ENCODE data around the gene BICDL2. TPM values are rescaled to one million over a fixed set of nuclear protein-coding genes. Genes with fewer than 3 reads are reported as not detected.

Gene BICDL2
- polyA plus RNA-seq, 3 donors: not detected

DNA sequence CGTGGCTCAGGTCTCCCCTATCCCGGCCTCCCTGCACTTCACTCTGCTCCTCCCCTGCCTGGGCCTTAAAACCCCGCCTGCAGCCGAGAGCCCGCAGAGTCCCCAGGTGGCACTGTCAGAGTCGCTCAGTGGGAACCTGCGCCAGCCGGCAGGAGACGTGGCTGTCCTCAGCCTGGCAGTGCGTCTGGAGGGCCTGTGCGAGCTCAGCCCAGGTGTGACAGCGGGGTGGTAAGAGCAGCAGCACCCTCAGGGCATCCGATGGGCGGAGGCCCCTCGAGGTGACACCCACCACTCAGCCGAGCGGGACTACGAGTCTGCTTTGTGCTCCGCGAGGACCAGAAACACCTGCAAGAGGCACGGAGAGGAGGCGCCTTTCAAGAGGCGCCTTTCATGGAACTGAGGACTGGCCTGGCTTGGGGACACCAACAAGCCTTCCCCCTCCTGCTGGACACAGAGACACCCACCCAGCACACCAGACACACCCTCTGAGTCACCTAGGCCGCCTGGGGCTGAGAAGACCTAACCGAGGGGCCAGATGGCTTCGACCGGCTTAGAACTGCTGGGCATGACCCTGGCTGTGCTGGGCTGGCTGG, 23.8 kb downstream of the BICDL2 start, which contains the start of gene CLDN9:
TSS of gene CLDN9 (plus strand) at position 96 of the 593 bp plus-strand sequence. CDS start at position 536, 440 bp downstream.
- no peak for TF ChIP-seq CTCF (IDR thresholded peaks at IDR 0.05)
- intact Hi-C loops (cut with micrococcal nuclease): no loop called here
- H3K27me3 ChIP-seq (ENCODE audit: control insufficient read depth in 2 of 2, insufficient read depth in 2 of 2, low read length in 2 of 2): peaks cover 0 to 38% of the 10 kb centered on the region in 2 donors
- WGBS (ENCODE audit: insufficient coverage): 65% methylated on average over 21 of the region's 27 CpGs
- H3K4me1 Mint-ChIP-seq: peaks cover 23% of the 10 kb centered on the region
- no peaks in the 10 kb centered on the region for H4K20me1 ChIP-seq (ENCODE audit: insufficient read depth, low read length)
- peaks cover 0 to 2% (median 0%) of the 10 kb centered on the region in 7 donors for H3K9me3 Mint-ChIP-seq
- no peak within 1 kb of the TSS for H2AFZ ChIP-seq (ENCODE audit: insufficient read depth, low read depth, low read length, poor library complexity, severe bottlenecking)
- H3K27ac ChIP-seq (ENCODE audit: low read depth in 1 of 2, low read length in 2 of 2): no peak within 1 kb of the TSS
- no peak within 1 kb of the TSS for H3K9ac ChIP-seq (ENCODE audit: insufficient read depth, low read length, poor library complexity, severe bottlenecking)
- no peaks in the 10 kb centered on the region for H3K9me3 ChIP-seq (replicated peaks in 1 of 2; ENCODE audit: control insufficient read depth in 1 of 2, insufficient read depth in 1 of 2, low read length in 2 of 2)
- H3K27ac Mint-ChIP-seq: no peak within 1 kb of the TSS
- peaks cover 18 to 25% of the 10 kb centered on the region in 2 donors for H3K4me1 ChIP-seq (ENCODE audit: control insufficient read depth in 1 of 2, insufficient read depth in 2 of 2, low read length in 2 of 2)
- no peak within 1 kb of the TSS for H3K4me3 ChIP-seq (replicated peaks in 1 of 3; ENCODE audit: low read depth in 2 of 3, low read length in 3 of 3)
- H3K27me3 Mint-ChIP-seq (ENCODE audit: low read depth in 3 of 3): peaks cover 31 to 53% (median 37%) of the 10 kb centered on the region in 3 donors
- no peak within 1 kb of the TSS for H3K4me2 ChIP-seq (replicated peaks; ENCODE audit: extremely low read depth, low read length, poor library complexity, severe bottlenecking)
- H3K36me3 Mint-ChIP-seq: no peaks in the 10 kb centered on the region
- no peaks in the 10 kb centered on the region for H3K36me3 ChIP-seq (replicated peaks in 1 of 2; ENCODE audit: control insufficient read depth in 1 of 2, insufficient read depth in 2 of 2, low read length in 2 of 2)
- H3K79me2 ChIP-seq (ENCODE audit: insufficient read depth, low read length): no peaks in the 10 kb centered on the region
- peak within 1 kb of the TSS in 1 of 2 donors; percentile 67 for H3K4me3 Mint-ChIP-seq
- DNase-seq: no peak

GRCh38 chr16:3012246-3012645, 24.5 kb downstream of the BICDL2 start:
- Histone ChIP-seq H3K27me3 (ENCODE audit: control insufficient read depth in 2 of 2, insufficient read depth in 2 of 2, low read length in 2 of 2) (peaks cover 0 to 35% of the 10 kb centered on the region in 2 donors), H4K20me1 (ENCODE audit: insufficient read depth, low read length) (no peaks in the 10 kb centered on the region), H3K4me2 (replicated peaks; ENCODE audit: extremely low read depth, low read length, poor library complexity, severe bottlenecking) (no peak overlapping the region), H3K79me2 (ENCODE audit: insufficient read depth, low read length) (no peaks in the 10 kb centered on the region), H3K36me3 (replicated peaks in 1 of 2; ENCODE audit: control insufficient read depth in 1 of 2, insufficient read depth in 2 of 2, low read length in 2 of 2) (no peaks in the 10 kb centered on the region), H2AFZ (ENCODE audit: insufficient read depth, low read depth, low read length, poor library complexity, severe bottlenecking) (no peak overlapping the region), H3K4me1 (ENCODE audit: control insufficient read depth in 1 of 2, insufficient read depth in 2 of 2, low read length in 2 of 2) (peaks cover 23 to 30% of the 10 kb centered on the region in 2 donors), H3K9me3 (replicated peaks in 1 of 2; ENCODE audit: control insufficient read depth in 1 of 2, insufficient read depth in 1 of 2, low read length in 2 of 2) (no peaks in the 10 kb centered on the region), H3K27ac (ENCODE audit: low read depth in 1 of 2, low read length in 2 of 2) (no peak overlapping the region), H3K9ac (ENCODE audit: insufficient read depth, low read length, poor library complexity, severe bottlenecking) (no peak overlapping the region), H3K4me3 (replicated peaks in 1 of 3; ENCODE audit: low read depth in 2 of 3, low read length in 3 of 3) (no peak overlapping the region)
- no peak overlapping the region for H3K27ac Mint-ChIP-seq
- peaks cover 0 to 2% (median 0%) of the 10 kb centered on the region in 7 donors for H3K9me3 Mint-ChIP-seq
- no peaks in the 10 kb centered on the region for H3K36me3 Mint-ChIP-seq
- H3K27me3 Mint-ChIP-seq (ENCODE audit: low read depth in 3 of 3): peaks cover 32 to 47% (median 36%) of the 10 kb centered on the region in 3 donors
- no peak for DNase-seq
- H3K4me1 Mint-ChIP-seq: peaks cover 30% of the 10 kb centered on the region
- H3K4me3 Mint-ChIP-seq: peak overlapping the region in 1 of 2 donors; percentile 67
- intact Hi-C loops (cut with micrococcal nuclease): no loop called here
- no peak for TF ChIP-seq CTCF (IDR thresholded peaks at IDR 0.05)
- 47% methylated on average over 17 of the region's 19 CpGs for WGBS (ENCODE audit: insufficient coverage)

Data from CD14-positive monocyte (primary cell).